Measurements from ENCODE around the gene HPSE2.
A peak's percentile ranks its signal among the peaks of the same experiment; 100 is the strongest.
"Not testable (repeated sequence)": the region's sequence is repeated elsewhere in the genome, so short reads cannot be mapped to it uniquely, and the experiment has no call there.

HPSE2 gene

DNA sequence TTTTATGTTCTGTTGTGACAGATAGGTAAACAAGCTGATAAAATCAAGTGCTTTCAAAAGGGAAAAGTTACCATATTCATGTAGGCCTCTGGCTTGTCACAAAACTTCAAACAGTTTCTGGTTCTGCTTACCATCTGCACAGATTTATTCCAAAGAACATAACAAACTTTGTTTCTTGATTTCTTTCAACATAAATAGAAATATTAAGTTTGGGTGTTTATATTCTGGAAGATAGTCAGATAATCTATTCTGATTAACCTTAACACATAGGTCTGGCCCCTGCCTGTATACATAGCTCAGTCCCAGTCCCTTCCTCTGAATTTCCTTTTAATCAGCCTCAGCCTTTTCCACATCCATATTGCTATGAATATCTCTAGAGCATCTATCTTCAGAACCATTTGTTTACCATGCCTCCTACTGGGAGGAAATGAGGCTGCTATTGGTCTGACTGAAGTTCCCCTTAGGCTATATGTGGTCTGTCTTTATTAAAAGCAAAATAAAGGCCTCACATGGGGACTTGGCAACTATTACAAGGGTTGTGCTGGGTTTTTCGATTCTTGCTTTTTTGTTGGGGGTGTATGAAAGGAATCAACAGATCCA, 319.0 kb downstream of the HPSE2 start:
- no peak for DNase-seq

GRCh38 chr10:98915911-98916310, 319.7 kb downstream of the HPSE2 start:
- DNase-seq: no peak

GRCh38 chr10:98910546-98910945, 325.1 kb downstream of the HPSE2 start:
- no peak for DNase-seq

DNA sequence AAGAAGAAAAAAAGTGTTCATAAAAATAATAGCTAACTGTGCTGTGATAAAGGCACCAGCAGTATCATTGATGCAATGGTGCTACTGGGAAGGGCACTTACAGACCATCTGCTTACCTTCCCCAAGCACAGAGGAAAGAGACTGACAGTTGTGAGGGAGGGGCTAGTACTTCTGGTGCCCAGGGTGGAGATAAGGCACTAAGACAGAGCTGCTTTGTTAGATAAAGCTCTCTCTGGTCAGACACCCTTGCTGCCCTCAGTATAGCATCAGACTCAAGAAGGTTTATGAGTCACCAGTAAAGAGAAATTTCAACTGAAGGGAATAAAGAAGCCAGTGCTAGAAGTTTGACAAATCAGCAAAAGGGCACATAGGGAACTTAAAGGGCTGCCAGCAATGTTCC, 325.6 kb downstream of the HPSE2 start:
- DNase-seq: peak in 1 of 2 experiments; percentile 2

GRCh38 chr10:98908868-98909267, 326.8 kb downstream of the HPSE2 start:
- no peak for DNase-seq

- DNase-seq: not testable (repeated sequence)
Observed at GRCh38 chr10:98908247-98908646, 327.4 kb downstream of the HPSE2 start.

DNA sequence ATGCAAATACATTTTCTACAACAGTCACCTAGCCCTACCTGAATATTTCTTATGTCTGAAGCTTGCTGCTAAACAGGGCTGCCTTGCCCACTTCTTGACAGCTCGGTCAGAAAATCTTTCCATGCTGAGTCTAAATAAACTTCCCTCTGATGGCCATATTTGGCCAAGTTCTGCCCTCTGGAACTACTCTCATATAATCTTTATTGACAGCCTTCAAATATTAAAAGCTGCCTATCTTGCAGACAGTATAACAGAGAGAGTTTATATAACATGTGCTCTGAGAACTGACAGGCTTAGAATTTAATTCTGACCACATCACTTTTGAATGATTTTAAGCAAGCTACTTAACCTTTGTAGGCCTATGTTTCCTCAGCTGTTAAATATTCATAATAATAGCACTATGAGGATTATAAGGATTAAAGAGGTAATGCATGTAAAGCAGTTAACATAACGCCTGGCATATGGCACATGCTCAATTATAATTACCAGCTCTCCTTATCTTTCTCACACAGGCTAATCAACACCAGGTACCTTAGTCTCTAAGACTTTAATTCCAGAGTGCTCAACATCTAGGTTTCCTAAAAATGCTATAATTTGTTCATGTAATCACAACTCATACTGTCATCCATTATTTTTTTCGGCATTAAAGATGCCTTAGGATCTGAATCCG, 334.1 kb downstream of the HPSE2 start:
- no peak for DNase-seq

GRCh38 chr10:98899018-98899417, 336.6 kb downstream of the HPSE2 start:
- DNase-seq: no peak

GRCh38 chr10:98892523-98892922, 343.1 kb downstream of the HPSE2 start:
- DNase-seq: no peak

DNA sequence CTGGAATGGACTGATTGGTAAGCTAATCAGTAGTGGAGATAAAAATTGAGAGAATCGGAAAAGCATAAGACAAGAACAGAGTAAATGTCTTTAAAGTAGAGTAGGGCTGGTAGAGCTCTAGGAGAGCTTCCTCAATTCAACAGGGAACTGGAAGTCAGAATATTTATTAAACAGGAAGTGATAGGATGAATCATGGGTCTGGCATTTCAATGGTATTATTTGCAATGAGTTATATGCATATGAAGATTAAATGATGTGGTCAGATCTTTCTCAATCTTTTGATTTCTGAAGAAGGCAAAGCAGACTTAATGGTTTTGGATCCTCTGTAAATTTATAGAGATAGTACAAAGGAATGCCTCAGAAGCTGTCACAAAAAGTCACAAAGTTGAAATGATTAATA, 349.0 kb downstream of the HPSE2 start:
- DNase-seq: no peak

DNA sequence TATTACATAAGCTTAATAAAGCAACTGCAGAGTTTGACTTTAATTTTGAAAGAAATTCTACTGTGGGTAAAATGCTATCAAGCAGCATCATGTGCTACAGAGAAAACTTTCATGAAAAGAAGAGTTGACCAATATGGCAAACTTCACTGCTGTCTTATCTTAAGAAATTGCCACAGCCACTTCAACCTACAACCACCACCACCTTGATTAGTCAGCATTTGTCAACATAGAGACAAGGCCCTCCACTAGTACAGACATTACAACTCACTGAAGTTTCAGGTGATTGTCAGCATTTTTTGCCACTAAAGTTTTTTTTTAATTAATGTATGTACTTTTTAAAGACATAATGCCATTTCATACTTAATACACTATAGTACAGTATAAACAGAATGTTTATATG, 350.3 kb downstream of the HPSE2 start:
- DNase-seq: no peak

DNA sequence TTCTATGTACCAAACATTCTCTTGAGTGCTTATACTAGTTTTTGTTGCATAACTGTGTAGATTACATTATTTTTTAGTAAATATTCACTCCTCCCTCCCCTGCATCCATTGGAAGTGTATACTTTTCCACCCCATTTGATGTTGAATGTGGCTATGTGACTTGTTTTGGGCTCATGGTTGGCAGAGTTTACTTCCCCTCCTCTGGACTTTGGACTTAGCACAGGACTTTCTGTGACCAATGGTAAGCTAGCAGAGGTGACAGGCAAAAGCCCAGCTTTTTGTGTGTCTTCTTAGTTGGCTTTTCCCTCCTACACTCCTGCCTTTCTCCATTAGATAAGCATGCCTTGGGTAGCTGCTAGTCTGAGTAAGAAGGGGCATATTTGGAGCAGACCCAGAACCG, 353.9 kb downstream of the HPSE2 start:
- DNase-seq: no peak

GRCh38 chr10:98880971-98881370, 354.7 kb downstream of the HPSE2 start:
- no peak for DNase-seq

GRCh38 chr10:98878921-98879320, 356.7 kb downstream of the HPSE2 start:
- DNase-seq: no peak

DNA sequence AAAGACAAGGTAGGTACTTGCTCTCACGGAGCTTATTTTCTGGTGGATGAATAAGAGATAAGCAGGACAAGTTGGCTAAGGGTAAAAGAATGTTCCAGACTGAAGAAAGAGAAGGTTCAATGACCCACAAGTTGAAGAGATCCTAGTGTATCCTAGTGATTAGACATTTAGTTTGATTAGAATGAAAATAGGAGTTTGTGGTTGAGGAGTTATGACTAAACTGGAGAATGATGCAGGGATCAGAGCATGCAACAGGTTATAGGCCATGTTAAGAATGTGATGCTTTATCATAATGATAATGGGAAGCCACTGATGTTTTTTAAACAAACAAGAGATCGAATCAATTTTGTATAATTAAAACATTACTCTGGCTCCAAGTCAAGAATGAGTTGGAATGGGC, 357.2 kb downstream of the HPSE2 start:
- DNase-seq: no peak

- DNase-seq: no peak
Observed at GRCh38 chr10:98861962-98862361, 373.7 kb downstream of the HPSE2 start.

- no peak for DNase-seq
Observed at GRCh38 chr10:98858525-98858924, 377.1 kb downstream of the HPSE2 start.

DNA sequence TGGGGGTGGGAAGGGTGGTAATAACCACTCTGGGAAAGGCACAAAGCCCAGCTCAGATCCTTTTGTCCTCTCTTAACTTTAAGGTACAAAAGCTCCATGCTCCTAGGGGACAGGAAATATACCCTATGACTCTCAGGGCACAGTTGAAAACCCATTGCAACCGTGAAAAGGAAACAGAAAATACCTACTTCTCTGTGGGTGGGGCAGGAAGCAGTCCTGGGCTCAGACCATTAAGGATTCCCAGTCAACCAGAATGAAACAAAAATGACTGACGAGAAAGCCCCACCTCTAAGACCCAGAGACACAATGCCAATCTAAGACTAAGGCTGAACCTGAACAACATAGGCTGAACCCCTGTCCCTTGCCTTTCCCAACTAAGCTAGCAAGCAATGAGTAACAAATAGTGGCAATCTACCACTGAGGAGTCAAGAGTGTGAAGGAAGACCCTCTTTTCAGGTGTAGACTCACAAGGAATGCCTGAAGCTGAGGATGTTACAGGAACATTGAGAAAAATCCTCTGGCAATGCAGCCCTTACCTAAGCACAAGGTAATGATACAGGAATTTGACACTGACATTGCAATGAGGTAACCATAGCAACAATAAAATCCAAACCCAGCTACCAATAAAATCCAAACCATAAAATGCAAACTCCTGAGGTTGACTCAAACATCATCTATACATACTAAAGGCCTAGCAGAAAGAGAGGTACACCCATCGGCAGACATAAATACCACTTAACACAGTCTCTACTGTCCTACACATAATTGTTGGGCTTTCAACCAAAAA, 380.1 kb downstream of the HPSE2 start:
- DNase-seq: peak in 1 of 2 experiments; percentile 0

DNA sequence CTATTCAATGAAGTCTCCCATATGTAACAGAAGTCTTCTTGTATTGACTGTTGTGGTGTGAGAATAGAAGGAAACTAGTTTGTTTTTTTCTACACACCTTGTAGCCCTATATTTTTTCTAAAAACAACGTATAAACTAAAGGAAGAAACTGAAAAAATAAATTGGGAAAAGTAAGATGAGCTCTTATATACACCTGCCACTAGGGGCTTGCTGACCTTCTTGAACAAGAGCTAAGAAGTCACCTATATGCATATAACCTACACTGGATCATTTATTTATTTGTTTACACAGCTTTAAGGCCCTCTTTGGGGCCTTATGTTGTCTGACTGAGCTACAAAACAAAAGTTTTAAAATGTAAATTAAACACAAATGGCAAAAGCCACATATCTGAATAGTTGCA, 383.0 kb downstream of the HPSE2 start:
- DNase-seq: peak; percentile 75 to 78

DNA sequence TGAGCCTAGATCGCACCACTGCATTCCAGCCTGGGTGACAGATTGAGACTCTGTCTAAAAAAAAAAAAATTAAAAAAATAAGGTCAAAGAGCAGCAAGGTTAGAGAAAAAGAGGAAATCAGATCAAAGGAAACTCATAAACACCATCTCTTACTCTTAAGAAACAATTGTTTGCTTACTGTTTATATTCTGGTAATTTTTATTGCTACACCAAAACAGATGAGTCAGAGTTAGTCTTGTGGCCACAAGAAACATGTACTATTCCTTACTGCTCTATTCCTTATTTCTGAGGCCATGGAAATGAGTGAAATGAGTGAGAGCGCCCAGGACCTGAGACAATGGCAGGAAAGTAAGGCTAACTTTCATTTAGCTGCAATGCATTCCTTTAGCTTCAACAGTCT, 387.3 kb downstream of the HPSE2 start:
- DNase-seq: no peak

- no peak for DNase-seq
Observed at GRCh38 chr10:98846787-98847186, 388.9 kb downstream of the HPSE2 start.

- no peak for DNase-seq
Observed at GRCh38 chr10:98833542-98833941, 402.1 kb downstream of the HPSE2 start.

DNA sequence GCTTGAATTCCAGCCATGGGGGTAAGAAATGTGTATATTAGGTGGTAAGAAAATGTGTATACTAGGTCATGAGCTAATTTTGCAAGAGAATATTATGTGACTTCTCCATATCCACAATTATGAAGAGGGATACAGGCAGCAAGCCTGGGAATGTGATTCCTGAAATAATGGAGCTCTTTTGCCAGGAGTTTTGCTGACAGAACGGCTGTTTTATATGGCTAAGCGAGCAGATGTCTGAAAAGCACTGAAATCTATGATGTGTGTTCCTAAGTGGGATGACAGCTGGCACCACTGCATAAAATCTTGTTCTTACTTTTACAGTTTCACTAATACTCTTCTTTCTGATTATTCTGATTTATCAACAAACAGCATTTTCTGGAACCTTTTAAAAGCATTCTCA, 402.9 kb downstream of the HPSE2 start:
- no peak for DNase-seq

- no peak for DNase-seq
Observed at GRCh38 chr10:98832196-98832595, 403.5 kb downstream of the HPSE2 start.
